Measurements from ENCODE around the gene CTRB2.

DNA sequence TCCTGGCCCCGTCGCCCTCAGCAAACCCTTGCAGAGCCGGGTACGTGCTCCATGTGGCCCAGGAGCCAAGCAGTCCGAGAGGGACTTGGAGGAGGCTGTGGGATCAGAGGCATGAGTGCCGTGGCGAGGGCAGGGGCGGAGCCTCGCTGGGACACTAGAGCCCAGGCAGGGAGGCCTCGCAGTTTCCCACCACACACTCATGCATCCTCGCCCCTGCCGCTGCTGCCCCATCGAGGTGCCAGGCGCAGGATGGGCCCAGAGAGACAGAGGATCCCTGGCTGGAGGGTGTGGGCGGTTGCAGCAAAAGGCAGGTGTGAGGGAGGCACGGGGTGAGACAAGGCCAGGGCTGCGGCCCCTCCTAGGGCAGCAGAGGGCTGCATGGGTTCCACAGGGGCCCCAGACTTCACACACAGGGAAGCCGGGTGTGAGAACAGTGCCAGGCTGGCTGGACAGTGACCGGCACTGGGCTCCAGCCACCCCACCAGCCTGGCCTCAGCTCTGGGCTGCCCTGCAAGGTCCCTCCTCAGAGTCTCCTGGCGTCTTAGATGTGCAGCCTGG is 36.8 kb upstream of the CTRB2 start:
- TF ChIP-seq, protein P1, sequence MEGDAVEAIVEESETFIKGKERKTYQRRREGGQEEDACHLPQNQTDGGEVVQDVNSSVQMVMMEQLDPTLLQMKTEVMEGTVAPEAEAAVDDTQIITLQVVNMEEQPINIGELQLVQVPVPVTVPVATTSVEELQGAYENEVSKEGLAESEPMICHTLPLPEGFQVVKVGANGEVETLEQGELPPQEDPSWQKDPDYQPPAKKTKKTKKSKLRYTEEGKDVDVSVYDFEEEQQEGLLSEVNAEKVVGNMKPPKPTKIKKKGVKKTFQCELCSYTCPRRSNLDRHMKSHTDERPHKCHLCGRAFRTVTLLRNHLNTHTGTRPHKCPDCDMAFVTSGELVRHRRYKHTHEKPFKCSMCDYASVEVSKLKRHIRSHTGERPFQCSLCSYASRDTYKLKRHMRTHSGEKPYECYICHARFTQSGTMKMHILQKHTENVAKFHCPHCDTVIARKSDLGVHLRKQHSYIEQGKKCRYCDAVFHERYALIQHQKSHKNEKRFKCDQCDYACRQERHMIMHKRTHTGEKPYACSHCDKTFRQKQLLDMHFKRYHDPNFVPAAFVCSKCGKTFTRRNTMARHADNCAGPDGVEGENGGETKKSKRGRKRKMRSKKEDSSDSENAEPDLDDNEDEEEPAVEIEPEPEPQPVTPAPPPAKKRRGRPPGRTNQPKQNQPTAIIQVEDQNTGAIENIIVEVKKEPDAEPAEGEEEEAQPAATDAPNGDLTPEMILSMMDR (IDR thresholded peaks at IDR 0.05 in 8 of 11, conservative IDR thresholded peaks at IDR 0.05 in 3 of 11), result no peak
- TF ChIP-seq POLR2AphosphoS5 (IDR thresholded peaks at IDR 0.05), result peak in 2 of 3 donors; percentile 45 to 48

Data from spleen (tissue), 7 donors.